ENCODE results near the gene FNDC3B.

FNDC3B gene

DNA sequence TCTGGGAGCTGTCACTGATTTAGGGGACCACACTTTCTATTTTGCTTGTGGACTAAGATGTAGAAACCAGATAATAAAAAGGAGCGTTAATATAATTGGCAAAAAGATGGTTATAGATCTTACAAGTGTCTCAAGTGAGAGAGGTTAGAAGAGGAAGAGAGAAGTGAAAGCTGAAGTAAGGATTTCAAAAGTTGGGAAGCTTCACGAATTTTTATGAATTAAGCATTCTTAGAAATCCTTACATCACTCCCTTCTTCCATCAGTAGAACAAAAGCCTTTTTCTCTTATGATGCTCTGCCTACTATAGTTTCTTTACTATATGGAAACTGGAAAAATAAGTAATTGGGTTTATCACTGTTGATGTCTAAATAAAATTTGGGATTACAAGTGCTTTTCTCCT is 146.5 kb downstream of the FNDC3B start:
- no peaks in the 10 kb centered on the region for H3K36me3 ChIP-seq (ENCODE audit: insufficient read depth, low read length)
- H3K9me2 ChIP-seq (ENCODE audit: low read depth, low read length) = no peaks in the 10 kb centered on the region
- no peaks in the 10 kb centered on the region for H3K4me1 ChIP-seq (ENCODE audit: insufficient read depth, low read length, severe bottlenecking)
- no peak overlapping the region for H2AFZ ChIP-seq (ENCODE audit: low read length)
- no peaks in the 10 kb centered on the region for H4K20me1 ChIP-seq (ENCODE audit: insufficient read depth, low read length)
- H3K79me2 ChIP-seq (ENCODE audit: insufficient read depth, low read length) = no peaks in the 10 kb centered on the region
- H3F3A ChIP-seq (ENCODE audit: insufficient read depth, low read length) = no peaks in the 10 kb centered on the region
- no peak overlapping the region for H3K27ac ChIP-seq (ENCODE audit: low read depth, low read length, poor library complexity, severe bottlenecking)
- H3K9me3 ChIP-seq (ENCODE audit: low read length) = no peaks in the 10 kb centered on the region
- H3K9ac ChIP-seq (ENCODE audit: low read length) = no peak overlapping the region
- no peak overlapping the region for H3K4me3 ChIP-seq (ENCODE audit: low read depth, low read length, poor library complexity, severe bottlenecking)
- H3K4me2 ChIP-seq (ENCODE audit: low read length) = no peak overlapping the region
- no peak for TF ChIP-seq EZH2 (IDR thresholded peaks at IDR 0.05; ENCODE audit: borderline replicate concordance, low read length)
- TF ChIP-seq, protein P1, sequence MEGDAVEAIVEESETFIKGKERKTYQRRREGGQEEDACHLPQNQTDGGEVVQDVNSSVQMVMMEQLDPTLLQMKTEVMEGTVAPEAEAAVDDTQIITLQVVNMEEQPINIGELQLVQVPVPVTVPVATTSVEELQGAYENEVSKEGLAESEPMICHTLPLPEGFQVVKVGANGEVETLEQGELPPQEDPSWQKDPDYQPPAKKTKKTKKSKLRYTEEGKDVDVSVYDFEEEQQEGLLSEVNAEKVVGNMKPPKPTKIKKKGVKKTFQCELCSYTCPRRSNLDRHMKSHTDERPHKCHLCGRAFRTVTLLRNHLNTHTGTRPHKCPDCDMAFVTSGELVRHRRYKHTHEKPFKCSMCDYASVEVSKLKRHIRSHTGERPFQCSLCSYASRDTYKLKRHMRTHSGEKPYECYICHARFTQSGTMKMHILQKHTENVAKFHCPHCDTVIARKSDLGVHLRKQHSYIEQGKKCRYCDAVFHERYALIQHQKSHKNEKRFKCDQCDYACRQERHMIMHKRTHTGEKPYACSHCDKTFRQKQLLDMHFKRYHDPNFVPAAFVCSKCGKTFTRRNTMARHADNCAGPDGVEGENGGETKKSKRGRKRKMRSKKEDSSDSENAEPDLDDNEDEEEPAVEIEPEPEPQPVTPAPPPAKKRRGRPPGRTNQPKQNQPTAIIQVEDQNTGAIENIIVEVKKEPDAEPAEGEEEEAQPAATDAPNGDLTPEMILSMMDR (IDR thresholded peaks at IDR 0.05; ENCODE audit: low read length) = no peak
- H3K27me3 ChIP-seq (ENCODE audit: insufficient read depth, low read length) = no peaks in the 10 kb centered on the region

DNA sequence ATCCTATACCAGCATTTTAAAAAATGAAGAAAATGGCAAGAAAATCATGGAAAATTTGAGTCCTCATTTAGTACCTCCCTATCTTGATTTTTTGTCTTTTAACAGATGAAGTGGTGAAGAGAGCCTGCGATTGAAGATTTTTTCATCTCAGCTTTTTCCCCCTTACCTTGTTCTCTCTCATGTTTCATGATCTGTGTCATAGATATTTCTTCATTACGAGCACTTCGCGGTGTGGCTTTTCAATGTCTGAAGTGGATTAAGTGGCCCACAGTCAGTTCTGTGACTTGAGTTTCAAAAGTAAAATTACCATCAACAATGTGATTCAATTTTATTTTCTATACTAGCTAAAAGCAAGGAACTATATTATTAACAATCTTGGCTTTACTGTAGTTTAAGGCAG is 147.2 kb downstream of the FNDC3B start:
- Histone ChIP-seq H2AFZ (ENCODE audit: low read length) (no peak overlapping the region), H3K36me3 (ENCODE audit: insufficient read depth, low read length) (no peaks in the 10 kb centered on the region), H3K9ac (ENCODE audit: low read length) (no peak overlapping the region), H3K9me3 (ENCODE audit: low read length) (no peaks in the 10 kb centered on the region), H4K20me1 (ENCODE audit: insufficient read depth, low read length) (no peaks in the 10 kb centered on the region), H3K27me3 (ENCODE audit: insufficient read depth, low read length) (no peaks in the 10 kb centered on the region), H3F3A (ENCODE audit: insufficient read depth, low read length) (no peaks in the 10 kb centered on the region), H3K79me2 (ENCODE audit: insufficient read depth, low read length) (no peaks in the 10 kb centered on the region), H3K4me2 (ENCODE audit: low read length) (no peak overlapping the region), H3K9me2 (ENCODE audit: low read depth, low read length) (no peaks in the 10 kb centered on the region), H3K4me3 (ENCODE audit: low read depth, low read length, poor library complexity, severe bottlenecking) (no peak overlapping the region), H3K27ac (ENCODE audit: low read depth, low read length, poor library complexity, severe bottlenecking) (no peak overlapping the region), H3K4me1 (ENCODE audit: insufficient read depth, low read length, severe bottlenecking) (no peaks in the 10 kb centered on the region)
- TF ChIP-seq, protein P1 (IDR thresholded peaks at IDR 0.05; ENCODE audit: low read length) = no peak
- TF ChIP-seq EZH2 (IDR thresholded peaks at IDR 0.05; ENCODE audit: borderline replicate concordance, low read length) = no peak

DNA sequence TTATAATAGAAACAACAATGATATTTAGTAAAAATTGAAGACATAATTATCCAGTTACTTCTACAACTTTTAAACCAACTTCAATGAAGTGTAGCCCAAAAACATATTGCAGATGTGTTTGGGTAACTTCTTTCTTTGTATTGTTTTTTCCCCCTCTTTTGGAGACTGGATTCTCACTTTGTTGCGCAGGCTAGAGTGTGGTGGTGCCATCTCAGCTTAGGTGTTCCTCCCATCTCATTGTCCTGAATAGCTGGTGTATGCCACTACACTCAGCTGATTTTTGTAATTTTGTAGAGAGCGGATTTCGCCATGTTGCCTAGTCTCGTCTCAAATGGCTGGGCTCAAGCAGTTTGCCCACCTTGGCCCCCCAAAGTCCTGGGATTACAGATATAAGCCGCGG is 148.1 kb downstream of the FNDC3B start:
- H3K36me3 ChIP-seq (ENCODE audit: insufficient read depth, low read length) = no peaks in the 10 kb centered on the region
- no peak overlapping the region for H3K9ac ChIP-seq (ENCODE audit: low read length)
- no peak overlapping the region for H2AFZ ChIP-seq (ENCODE audit: low read length)
- H3K27ac ChIP-seq (ENCODE audit: low read depth, low read length, poor library complexity, severe bottlenecking) = no peak overlapping the region
- no peaks in the 10 kb centered on the region for H3K9me3 ChIP-seq (ENCODE audit: low read length)
- no peak overlapping the region for H3K4me3 ChIP-seq (ENCODE audit: low read depth, low read length, poor library complexity, severe bottlenecking)
- no peaks in the 10 kb centered on the region for H3K9me2 ChIP-seq (ENCODE audit: low read depth, low read length)
- no peaks in the 10 kb centered on the region for H3F3A ChIP-seq (ENCODE audit: insufficient read depth, low read length)
- no peaks in the 10 kb centered on the region for H4K20me1 ChIP-seq (ENCODE audit: insufficient read depth, low read length)
- H3K4me2 ChIP-seq (ENCODE audit: low read length) = no peak overlapping the region
- H3K27me3 ChIP-seq (ENCODE audit: insufficient read depth, low read length) = no peaks in the 10 kb centered on the region
- no peaks in the 10 kb centered on the region for H3K4me1 ChIP-seq (ENCODE audit: insufficient read depth, low read length, severe bottlenecking)
- no peaks in the 10 kb centered on the region for H3K79me2 ChIP-seq (ENCODE audit: insufficient read depth, low read length)
- TF ChIP-seq, protein P1 (IDR thresholded peaks at IDR 0.05; ENCODE audit: low read length) = no peak
- TF ChIP-seq EZH2 (IDR thresholded peaks at IDR 0.05; ENCODE audit: borderline replicate concordance, low read length) = no peak

All from OCI-LY1 (cell line).